HG03469 (cell line): ENCODE measurements around the gene NCMAP.
"Not testable (repeated sequence)": the region's sequence is repeated elsewhere in the genome, so short reads cannot be mapped to it uniquely, and the experiment has no call there.

Experiments used
- ATAC-seq: cut with Tn5 transposase; IDR thresholded peaks from one replicate; pipeline ENCODE4 v1.9.1; 2021; ENCODE audit warnings: mild to moderate bottlenecking, moderate library complexity, moderate number of reproducible peaks; ENCODE audit not compliant: unreplicated experiment

The NCMAP gene

DNA sequence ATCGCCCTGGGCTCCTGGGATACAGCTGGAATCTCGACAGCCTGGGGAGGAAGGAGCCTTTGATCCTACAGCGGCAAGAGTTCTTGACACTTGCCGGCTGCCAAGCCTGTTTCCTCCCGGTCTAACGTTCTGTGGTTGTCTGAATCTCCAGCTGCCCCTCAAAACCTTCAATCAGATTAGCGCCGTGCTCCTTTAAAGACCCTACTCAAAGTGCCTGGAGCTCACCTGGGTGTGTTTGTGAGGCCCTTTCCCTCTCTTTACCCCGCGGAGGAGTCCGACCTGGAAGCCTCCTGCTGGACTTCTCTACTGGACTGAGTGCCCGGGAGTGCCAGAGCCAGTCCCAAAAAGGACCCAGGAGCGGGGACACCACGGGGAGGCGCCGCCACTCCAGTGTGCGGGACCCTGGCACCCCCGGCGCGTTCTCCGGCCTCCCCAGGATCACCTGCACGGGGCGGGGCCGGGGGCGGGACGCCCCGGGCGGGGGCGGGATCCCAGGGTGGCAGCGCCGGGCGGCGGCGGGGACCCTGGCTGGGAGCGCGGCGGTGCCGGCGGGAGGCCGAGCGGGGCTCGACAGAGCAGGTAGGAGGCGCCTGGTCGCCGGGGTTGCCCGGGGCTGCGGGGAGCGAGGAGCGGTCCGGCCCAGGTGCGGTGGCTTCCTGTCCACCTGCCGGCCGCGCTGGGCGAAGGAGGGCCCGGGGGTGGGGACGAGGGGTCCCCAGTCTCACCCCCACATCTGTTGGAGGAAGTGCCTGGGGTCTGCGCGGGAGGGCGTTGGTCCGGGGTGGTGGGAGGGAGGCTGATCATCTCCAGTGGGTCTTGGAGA lies at the start of gene NCMAP:
Gene NCMAP, plus strand, starts transcription at position 497 of the 823 bp plus-strand sequence. CDS start 39,344 bp downstream, outside the sequence.
- ATAC-seq: no peak

DNA sequence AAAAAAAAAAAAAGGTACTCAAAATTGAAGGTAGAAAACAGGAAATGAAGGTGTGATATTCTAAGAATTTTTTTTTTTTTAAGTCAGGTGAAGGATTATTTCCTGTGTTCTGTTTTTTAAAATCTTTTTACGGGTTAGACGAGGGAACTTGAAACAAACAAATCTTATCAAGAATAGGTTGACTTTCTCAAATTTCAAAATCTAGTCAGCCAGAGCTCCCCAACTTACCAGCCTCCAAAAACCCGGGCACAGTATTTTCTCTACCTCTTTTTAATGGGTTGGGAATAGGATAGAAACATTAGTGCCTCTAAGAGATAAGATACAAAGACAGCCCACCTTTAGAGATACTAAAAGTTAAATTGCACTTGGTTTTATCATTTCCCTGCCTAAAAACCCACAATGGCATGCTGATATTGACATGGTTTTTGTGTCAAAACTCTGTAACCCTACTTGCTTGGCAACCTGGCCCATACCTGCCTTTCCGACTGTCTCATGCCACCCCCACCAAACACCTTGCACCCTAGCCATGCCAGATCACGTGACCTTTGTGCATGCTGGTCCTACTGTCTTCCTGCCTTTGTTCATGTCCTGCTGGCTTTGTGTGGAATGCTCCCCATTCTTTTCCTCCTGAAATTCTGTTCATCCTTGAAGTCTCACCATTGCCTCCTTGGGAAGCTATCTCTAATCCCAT lies 49.1 kb upstream of the NCMAP start:
- no peak for ATAC-seq

DNA sequence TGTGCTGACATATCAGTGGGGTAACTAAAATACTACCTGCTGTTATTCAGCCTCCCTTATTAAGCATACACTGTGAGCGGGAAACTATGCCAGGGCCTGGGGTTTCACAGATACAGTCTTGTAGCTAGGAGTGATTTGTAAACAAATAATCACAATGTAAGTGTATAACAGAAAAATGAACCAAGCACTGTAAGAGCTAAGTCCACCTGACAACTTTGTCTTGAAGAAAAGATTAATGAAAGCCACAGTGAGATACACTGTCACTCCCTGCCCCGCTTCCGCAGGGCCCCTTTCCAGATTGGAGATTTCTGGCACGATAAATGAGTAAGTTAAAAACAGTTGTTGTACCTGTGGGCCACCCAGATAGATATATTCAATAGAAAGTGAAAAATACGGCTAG lies 48.5 kb upstream of the NCMAP start:
- ATAC-seq: no peak

GRCh38 chr1:24508911-24509310 lies 47.0 kb upstream of the NCMAP start:
- ATAC-seq: no peak

DNA sequence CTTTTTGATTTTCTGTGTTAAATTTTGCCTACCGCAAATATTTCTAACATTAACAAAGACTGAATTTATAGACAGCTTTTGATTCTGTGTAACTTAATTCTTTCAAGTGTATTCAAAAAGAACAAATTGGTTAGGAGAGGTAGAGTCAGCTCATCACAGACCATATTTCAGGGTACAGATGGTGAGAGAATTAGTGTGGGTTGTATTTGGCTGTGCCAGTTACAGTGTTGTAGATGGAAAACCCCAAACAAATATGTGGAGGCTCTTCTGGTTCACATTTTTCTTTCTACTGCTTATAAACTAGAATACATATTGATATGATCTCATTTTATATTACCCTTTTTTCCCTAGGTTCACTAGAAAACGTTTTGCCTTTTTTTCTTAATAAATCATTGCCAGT lies 42.2 kb upstream of the NCMAP start:
- ATAC-seq: no peak

DNA sequence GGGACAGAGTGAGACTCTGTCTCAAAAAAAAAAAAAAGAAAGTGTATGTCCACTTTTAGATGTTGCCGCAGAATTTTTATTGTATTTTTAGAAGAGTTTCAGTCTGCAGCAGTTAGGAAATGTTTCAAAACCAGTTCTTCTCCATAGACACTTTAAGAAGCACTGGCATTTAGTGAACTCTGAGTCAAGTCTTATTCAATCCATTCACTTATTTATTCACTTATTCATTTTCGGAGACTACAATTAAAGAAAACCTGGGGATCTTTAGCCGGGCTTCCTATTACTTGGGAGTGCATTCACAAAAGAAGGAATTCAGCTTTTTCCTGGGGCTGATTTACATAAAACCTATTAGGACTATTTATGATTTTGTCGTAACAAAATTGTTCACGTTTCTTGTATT lies 40.9 kb upstream of the NCMAP start:
- no peak for ATAC-seq

- ATAC-seq: not testable (repeated sequence)
Observed at GRCh38 chr1:24515671-24516209, 40.1 kb upstream of the NCMAP start.

GRCh38 chr1:24516506-24516905 lies 39.4 kb upstream of the NCMAP start:
- ATAC-seq: no peak

- ATAC-seq: no peak
Observed at GRCh38 chr1:24517898-24518297, 38.0 kb upstream of the NCMAP start.

GRCh38 chr1:24520282-24520681 lies 35.6 kb upstream of the NCMAP start:
- ATAC-seq: not testable (repeated sequence)

DNA sequence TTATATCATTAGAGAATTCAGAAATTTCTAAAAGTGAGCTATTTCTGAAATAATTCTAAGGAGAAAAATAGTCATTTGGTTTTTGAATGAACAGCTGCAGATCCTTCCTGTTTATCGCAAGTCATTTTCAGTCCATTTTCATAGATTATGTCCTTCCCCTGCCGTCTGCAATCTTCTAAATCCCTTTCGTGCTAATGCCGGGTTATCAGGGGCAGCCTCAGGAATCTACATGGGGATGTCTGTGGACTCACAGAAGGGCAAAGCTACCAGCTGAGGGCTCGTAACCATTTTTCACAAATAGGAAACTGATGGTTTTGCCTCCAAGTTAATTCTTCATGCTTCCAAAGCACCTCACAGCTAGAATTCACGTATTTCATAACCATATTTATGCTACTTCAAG lies 30.3 kb upstream of the NCMAP start:
- ATAC-seq: no peak

DNA sequence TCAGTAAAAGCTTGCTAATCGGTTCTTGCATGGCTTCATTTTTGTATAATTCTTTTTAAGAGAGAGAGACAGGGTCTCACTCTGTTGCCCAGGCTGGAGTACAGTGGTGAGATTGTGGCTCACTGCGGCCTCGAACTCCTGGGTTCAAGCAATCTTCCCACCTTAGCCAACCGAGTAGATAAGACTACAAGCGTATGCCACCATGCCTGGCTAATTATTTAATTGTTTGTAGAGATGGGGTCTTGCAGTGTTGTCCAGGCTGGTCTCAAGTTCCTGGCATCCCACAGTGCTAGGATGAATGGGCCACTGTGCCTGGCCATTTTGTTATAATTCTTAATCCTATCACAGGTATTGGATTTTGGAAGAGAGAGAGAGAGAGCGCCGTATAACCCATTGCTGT lies 29.8 kb upstream of the NCMAP start:
- ATAC-seq: no peak

DNA sequence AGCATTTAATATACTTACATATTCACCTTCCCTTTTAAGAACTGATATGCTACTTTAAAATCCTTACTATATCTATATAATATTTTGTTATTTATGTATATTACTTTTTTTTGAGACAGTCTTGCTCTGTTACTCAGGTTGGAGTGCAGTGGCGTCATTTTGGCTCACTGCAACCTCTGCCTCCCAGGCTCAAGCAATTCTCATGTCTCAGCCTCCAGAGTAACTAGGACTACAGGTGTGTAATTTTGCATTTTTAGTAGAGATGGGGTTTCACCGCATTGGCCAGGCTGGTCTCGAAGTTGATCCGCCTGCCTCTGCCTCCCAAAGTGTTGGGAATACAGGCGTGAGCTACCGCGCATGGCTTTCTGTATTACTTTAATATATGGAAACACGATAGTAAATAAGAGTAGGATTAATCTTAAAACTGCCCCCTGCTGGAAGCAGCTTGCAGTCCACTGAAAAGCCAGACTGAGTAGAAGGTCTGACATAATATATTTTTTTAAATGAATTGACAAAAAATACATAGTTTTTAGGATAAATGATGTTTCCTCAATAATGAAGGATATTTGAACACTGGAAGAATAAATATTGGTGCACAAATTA lies 28.8 kb upstream of the NCMAP start:
- ATAC-seq: no peak

- no peak for ATAC-seq
Observed at GRCh38 chr1:24528744-24529143, 27.1 kb upstream of the NCMAP start.

DNA sequence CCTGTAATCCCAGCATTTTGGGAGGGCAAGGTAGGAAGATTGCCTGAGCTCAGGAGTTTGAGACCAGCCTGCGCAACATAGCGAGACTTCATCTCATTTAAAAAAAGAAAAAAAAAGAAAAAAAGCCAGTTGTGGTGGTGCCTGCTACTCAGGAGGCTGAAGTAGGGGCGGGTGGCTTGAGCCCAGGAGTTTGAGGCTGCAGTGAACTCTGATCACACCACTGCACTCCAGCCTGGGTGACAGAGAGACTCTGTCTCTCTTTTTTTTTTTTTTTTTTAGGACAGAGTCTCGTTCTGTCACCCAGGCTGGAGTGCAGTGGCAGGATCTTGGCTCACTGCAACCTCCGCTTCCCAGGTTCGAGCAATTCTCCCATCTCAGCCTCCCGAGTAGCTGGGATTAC lies 26.6 kb upstream of the NCMAP start:
- ATAC-seq: not testable (repeated sequence)

GRCh38 chr1:24535021-24535424 lies 20.9 kb upstream of the NCMAP start:
- ATAC-seq: no peak

DNA sequence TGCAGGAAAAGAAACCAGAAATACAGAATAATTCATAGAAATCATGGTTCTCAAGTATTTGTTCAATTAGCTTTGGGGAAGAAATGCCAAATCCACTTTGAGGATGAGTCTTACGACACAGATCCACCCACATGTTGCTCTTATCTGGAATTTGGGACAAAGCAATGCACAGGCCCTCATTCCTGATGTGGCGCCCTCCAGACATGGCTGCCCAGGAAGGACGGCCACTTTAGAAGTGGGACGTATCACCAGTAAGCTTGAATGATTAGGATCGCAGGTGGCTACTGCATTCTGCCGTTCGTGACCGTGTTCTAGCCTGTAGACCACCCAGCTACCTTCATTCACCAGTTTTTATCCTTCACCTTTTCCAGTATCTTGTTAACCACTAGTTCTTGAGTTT lies 20.1 kb upstream of the NCMAP start:
- no peak for ATAC-seq

GRCh38 chr1:24536391-24536840 lies 19.5 kb upstream of the NCMAP start:
- no peak for ATAC-seq

DNA sequence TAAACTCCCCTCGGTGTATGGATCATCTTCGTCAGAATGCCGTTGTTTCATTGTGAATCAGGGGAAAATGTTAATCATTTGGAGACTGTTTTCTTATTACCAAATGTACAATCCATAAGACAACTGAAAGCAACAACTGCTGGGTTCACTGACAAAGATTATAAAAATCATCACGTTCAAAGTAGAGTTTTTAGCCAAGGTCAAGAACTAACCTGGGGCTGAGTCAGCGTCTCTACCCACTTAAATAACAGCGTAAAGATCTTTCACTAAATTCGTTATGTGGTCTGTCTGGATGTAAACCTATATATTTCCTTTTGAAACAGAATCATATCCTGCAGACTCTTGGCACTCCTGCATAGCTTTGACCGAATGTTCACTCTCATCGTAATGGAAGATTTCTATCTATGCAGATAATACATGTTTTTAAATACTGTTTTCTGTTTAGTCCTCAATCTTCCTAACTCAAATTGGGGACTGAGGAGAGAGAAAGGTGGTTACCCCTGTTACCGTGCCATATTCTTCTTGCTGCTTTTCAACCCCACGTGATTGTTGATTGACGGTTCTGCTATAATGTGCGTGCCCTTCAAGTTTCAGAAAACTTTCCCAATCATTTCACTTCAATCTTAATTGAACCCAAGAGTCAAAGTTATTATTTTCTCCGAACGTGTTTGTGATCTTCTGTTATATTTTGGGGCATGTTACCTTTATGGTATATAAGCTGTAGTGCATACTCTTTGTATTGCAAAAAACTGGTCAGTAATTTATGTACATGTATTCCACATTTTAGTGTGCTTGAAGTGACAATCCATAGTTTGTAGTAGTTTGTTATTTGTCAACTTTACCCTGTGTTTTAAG lies 15.6 kb upstream of the NCMAP start:
- ATAC-seq: no peak

DNA sequence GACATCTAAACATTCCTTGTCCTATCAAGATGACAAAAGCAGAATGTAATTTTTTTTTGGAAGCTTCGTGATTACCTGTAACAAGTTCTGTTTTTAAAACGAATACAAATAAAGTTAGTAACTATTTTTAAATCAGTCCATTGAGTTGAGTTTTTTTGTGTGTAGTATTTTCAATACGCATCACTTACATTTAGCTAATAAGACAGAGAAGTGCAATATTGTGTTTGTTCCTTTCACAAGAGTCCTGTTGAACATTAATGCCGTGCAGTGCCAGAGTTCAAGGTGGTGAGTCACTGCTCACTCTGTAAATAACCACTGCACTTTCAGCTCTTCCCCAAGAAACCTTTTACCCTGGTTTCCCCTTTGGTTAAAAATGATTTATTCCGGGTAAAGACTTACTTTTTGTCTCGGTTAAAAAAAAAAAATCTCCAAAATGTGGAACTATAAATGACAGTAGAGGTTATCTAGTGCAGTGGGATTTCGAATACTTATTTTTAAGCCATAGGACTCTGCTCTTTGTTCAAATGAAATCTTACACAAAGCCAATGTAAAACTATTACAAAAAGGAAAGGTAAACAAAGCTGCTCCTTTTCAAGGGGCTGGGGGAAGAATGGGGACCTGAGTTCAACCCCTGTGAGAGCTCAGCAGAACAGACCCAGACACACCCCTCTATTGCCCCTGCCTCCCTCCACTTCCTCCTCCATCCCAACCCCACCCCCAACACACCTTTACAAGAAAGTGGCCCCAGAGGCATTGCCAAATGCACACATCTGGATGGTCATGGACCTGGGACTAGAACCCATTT lies 14.8 kb upstream of the NCMAP start:
- ATAC-seq: no peak
